Measurements from ENCODE around the gene KLF2. TPM values are rescaled to one million over a fixed set of nuclear protein-coding genes. Genes with fewer than 3 reads are reported as not detected.

Gene KLF2
- total RNA-seq, 2 experiments from 2014 or later = 253 to 255 TPM

DNA sequence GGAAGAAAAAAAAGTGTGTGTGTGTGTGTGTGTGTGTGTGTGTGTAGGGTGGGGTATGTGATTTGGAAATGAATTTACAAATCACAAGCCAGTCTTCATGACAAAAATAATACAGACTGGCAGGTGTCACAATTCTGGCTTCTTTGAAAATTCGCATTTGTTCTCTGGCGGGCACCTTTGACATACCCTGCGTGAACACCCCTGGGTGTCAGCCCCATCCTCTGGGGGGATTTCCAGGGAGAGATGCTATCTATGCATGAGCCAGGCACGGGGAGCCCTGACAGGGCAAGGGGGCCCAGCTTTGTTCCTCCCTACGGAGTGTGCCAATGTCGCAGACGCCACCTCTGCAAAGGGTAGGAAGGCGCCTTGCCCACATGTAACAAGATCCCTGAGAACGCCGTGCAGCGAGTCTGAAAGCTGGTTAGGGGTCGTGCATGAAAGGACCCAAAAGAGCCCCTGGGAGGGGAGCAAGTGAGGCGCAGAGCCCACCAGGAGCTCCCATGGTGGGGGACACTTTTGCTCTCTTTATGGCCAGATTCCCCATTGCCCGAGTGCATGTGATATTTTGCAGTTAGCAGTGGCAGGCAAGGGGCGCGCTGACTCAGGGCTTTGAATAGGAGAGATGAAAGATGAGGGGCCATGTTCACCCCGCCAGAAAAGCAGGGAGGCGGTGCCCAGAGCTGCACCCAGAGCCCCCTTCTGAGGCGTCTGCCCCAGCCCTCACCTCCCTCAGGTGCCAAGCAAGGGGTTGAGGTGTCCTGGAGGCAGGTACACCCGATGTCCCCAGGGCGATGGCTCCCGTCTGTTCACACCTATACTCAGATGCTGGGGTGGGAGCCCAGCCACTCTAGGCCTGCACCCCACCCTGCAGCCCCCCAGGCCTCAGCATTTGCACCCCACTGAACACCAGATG lies 45.3 kb downstream of the KLF2 start:
- no peaks in the 10 kb centered on the region for H3K9me3 Mint-ChIP-seq
- H3K27ac Mint-ChIP-seq = no peak overlapping the region
- CTCF ChIA-PET = interaction anchor here (0.5 to 4.6 kb wide), 4 partner anchors 12 to 31 kb away, joined by 3 to 31 read pairs (median 3); no protein-coding TSS in a partner anchor
- no peak overlapping the region for H3K4me3 Mint-ChIP-seq
- peaks cover 44% of the 10 kb centered on the region for H3K4me1 Mint-ChIP-seq
- POLR2A ChIA-PET = interaction anchor here (1.5 to 4.4 kb wide), 3 partner anchors 13 to 45 kb away, joined by 6 to 50 read pairs (median 6); partner anchors contain the start of gene KLF2
- H3K27me3 Mint-ChIP-seq = no peaks in the 10 kb centered on the region
- H3K36me3 Mint-ChIP-seq (ENCODE audit: low read depth) = peaks cover 23% of the 10 kb centered on the region
- peak; percentile 70 for DNase-seq

- no peak overlapping the region for H3K4me3 Mint-ChIP-seq
- peak; percentile 53 for DNase-seq
Observed at GRCh38 chr19:16370641-16371391, 46.2 kb downstream of the KLF2 start.

DNA sequence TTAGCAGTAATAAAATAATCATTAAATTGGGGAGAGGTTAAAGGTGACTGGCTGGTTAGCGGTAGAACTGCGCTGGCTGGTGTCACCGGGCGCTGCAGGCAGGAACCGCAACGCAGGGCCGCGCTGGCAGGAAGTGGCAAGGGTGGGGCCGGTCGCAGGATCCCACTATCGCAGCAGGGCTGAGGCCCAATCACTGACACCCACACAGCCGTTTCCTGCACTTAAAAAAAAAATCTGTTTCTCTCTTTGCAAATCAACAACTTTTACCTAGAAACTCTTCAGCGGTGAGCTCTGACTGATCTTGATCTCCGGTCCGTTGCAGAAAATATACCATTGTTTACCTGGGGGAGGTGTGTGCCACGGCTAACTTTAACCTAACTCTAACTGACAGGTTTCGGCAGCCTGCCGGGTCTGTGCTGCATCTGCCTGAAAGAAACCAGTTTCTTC lies 46.9 kb downstream of the KLF2 start:
- Mint-ChIP-seq H3K4me1 (peaks cover 45% of the 10 kb centered on the region), H3K36me3 (ENCODE audit: low read depth) (peaks cover 39% of the 10 kb centered on the region), H3K9me3 (no peaks in the 10 kb centered on the region), H3K27me3 (no peaks in the 10 kb centered on the region), H3K4me3 (no peak overlapping the region), H3K27ac (no peak overlapping the region)
- ChIA-PET CTCF (interaction anchor here (0.6 to 4.6 kb wide), 9 partner anchors 11 to 863 kb away, joined by 3 to 31 read pairs (median 3); no protein-coding TSS in a partner anchor), POLR2A (interaction anchor here (0.6 to 4.4 kb wide), 11 partner anchors 11 to 226 kb away, joined by 3 to 50 read pairs (median 6); partner anchors contain the start of gene KLF2)
- peak; percentile 94 for DNase-seq

More at GRCh38 chr19:16370641-16371391, 46.2 kb downstream of the KLF2 start:
- Mint-ChIP-seq H3K9me3 (no peaks in the 10 kb centered on the region), H3K27me3 (no peaks in the 10 kb centered on the region), H3K36me3 (ENCODE audit: low read depth) (peaks cover 32% of the 10 kb centered on the region), H3K4me1 (peaks cover 45% of the 10 kb centered on the region), H3K27ac (no peak overlapping the region)
- POLR2A ChIA-PET = interaction anchor here (1.0 to 4.4 kb wide), 5 partner anchors 26 to 46 kb away, joined by 4 to 50 read pairs (median 6); partner anchors contain the start of gene KLF2
- CTCF ChIA-PET = interaction anchor here (0.5 to 4.6 kb wide), 6 partner anchors 11 to 83 kb away, joined by 3 to 31 read pairs (median 3); no protein-coding TSS in a partner anchor

DNA sequence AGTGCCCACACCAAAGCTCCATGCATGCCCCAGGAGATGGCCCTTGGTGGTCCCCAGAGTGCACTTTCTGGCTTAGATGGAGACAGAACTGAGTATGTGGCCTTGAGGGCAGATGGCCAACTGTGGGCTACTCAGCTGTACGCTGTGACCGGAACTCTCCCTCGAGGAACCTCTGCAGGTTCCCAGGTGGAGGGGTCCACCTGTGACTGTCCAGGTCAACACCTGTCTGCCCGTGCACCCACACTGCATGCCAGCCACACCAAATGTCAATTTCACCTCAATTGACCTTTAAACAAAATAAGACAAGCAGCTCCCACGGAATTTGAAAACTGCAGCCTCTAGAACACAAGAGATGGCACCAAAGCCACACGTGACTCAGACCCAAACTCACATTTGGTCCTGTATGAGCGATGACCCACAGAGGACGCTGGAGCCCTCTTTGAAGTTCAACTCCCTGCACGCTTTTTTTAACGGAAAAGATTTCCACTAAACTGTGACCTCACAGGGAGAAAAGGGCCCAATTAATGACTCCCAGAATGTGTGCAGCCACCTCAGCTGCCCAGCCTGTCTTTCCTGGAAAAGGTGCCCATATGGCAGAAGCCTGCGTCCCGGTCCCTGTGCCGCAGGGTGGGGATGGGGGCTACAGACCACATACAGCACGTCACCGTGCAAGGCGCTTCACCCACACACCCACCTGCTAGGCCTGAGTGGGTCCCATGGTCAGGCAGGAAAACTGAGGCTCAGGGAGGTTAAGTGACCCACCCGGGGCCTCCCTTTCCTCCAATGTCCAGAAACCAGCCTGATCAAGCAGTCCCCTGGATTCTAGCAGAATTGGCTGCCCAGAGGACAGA lies 47.7 kb downstream of the KLF2 start:
- no peaks in the 10 kb centered on the region for H3K27me3 Mint-ChIP-seq
- H3K4me3 Mint-ChIP-seq = no peak overlapping the region
- H3K4me1 Mint-ChIP-seq = peaks cover 45% of the 10 kb centered on the region
- H3K9me3 Mint-ChIP-seq = no peaks in the 10 kb centered on the region
- peaks cover 43% of the 10 kb centered on the region for H3K36me3 Mint-ChIP-seq (ENCODE audit: low read depth)
- DNase-seq = no peak
- CTCF ChIA-PET = interaction anchor here (0.7 to 4.6 kb wide), 9 partner anchors 10 to 862 kb away, joined by 3 to 31 read pairs (median 3); no protein-coding TSS in a partner anchor
- POLR2A ChIA-PET = interaction anchor here (0.6 to 4.4 kb wide), 12 partner anchors 10 to 227 kb away, joined by 3 to 50 read pairs (median 4); partner anchors contain the start of gene KLF2
- no peak overlapping the region for H3K27ac Mint-ChIP-seq

GRCh38 chr19:16373079-16373478 lies 48.5 kb downstream of the KLF2 start:
- Mint-ChIP-seq H3K36me3 (ENCODE audit: low read depth) (peaks cover 49% of the 10 kb centered on the region), H3K9me3 (no peaks in the 10 kb centered on the region), H3K4me3 (no peak overlapping the region), H3K4me1 (peaks cover 53% of the 10 kb centered on the region), H3K27ac (no peak overlapping the region), H3K27me3 (no peaks in the 10 kb centered on the region)
- DNase-seq = no peak
- CTCF ChIA-PET = interaction anchor here (1.1 to 4.6 kb wide), 4 partner anchors 9 to 45 kb away, joined by 3 to 31 read pairs (median 14); no protein-coding TSS in a partner anchor
- POLR2A ChIA-PET = interaction anchor here (0.7 to 1.8 kb wide), 2 partner anchors 49 to 111 kb away, joined by 3 to 6 read pairs; partner anchors contain the start of gene KLF2

- DNase-seq = no peak
- Mint-ChIP-seq H3K27me3 (no peaks in the 10 kb centered on the region), H3K36me3 (ENCODE audit: low read depth) (peaks cover 50% of the 10 kb centered on the region), H3K4me3 (peak overlapping the region; percentile 52), H3K4me1 (peaks cover 57% of the 10 kb centered on the region), H3K9me3 (no peaks in the 10 kb centered on the region), H3K27ac (no peak overlapping the region)
- ChIA-PET POLR2A (interaction anchor here (1.8 to 1.9 kb wide), 2 partner anchors 45 to 49 kb away, joined by 6 read pairs; partner anchors contain the start of gene KLF2), CTCF (interaction anchor here (1.1 to 4.6 kb wide), 4 partner anchors 9 to 45 kb away, joined by 3 to 31 read pairs (median 14); no protein-coding TSS in a partner anchor)
Observed at GRCh38 chr19:16373532-16373931, 48.9 kb downstream of the KLF2 start.

- ChIA-PET CTCF (interaction anchor here (0.6 to 4.6 kb wide), 6 partner anchors 8 to 166 kb away, joined by 3 to 31 read pairs (median 3); no protein-coding TSS in a partner anchor), POLR2A (interaction anchor here (1.8 to 1.9 kb wide), 2 partner anchors 45 to 49 kb away, joined by 6 read pairs; partner anchors contain the start of gene KLF2)
- DNase-seq = no peak
- Mint-ChIP-seq H3K27ac (no peak overlapping the region), H3K4me3 (peak overlapping the region; percentile 52), H3K4me1 (peaks cover 61% of the 10 kb centered on the region), H3K9me3 (no peaks in the 10 kb centered on the region), H3K27me3 (no peaks in the 10 kb centered on the region), H3K36me3 (ENCODE audit: low read depth) (peaks cover 51% of the 10 kb centered on the region)
Observed at GRCh38 chr19:16373989-16374388, 49.4 kb downstream of the KLF2 start.

DNA sequence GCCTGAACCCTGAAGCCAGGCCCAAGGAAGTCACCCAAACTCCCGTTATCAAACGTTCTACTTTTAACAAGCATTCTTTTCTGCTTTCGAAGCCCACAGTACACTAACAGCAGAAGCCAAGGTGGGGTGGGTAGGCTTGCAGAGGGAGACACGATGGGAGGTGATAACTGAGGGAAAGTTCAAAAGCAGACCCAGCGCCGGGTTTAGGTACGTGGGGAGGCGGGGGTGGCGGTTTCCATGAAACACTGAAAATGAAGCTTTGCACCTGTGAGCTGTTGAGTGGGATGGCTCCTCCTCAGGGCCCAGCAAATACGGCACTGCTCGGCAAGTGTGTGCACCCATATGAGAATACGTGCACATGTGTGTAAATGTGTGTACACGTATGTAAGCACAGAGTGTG lies 49.8 kb downstream of the KLF2 start:
- Mint-ChIP-seq H3K36me3 (ENCODE audit: low read depth) (peaks cover 51% of the 10 kb centered on the region), H3K27ac (no peak overlapping the region), H3K4me3 (peak overlapping the region; percentile 52), H3K27me3 (no peaks in the 10 kb centered on the region), H3K4me1 (peaks cover 61% of the 10 kb centered on the region), H3K9me3 (no peaks in the 10 kb centered on the region)
- POLR2A ChIA-PET = interaction anchor here (1.8 to 1.9 kb wide), 2 partner anchors 46 to 50 kb away, joined by 6 read pairs; partner anchors contain the start of gene KLF2
- peak; percentile 47 for DNase-seq
- CTCF ChIA-PET = interaction anchor here (0.6 to 4.6 kb wide), 6 partner anchors 8 to 166 kb away, joined by 3 to 31 read pairs (median 3); no protein-coding TSS in a partner anchor

GRCh38 chr19:16375157-16375935 lies 50.7 kb downstream of the KLF2 start:
- Mint-ChIP-seq H3K4me3 (peak overlapping the region; percentile 32), H3K9me3 (no peaks in the 10 kb centered on the region), H3K27me3 (no peaks in the 10 kb centered on the region), H3K27ac (no peak overlapping the region), H3K4me1 (peaks cover 65% of the 10 kb centered on the region), H3K36me3 (ENCODE audit: low read depth) (peaks cover 53% of the 10 kb centered on the region)
- no peak for DNase-seq
- ChIA-PET CTCF (interaction anchor here (0.8 to 4.3 kb wide), 8 partner anchors 10 to 124 kb away, joined by 3 to 15 read pairs (median 6); no protein-coding TSS in a partner anchor), POLR2A (interaction anchor here (1.5 to 1.9 kb wide), 3 partner anchors 45 to 51 kb away, joined by 4 to 6 read pairs (median 6); partner anchors contain the start of gene KLF2)

- Mint-ChIP-seq H3K4me3 (peak overlapping the region; percentile 32), H3K9me3 (no peaks in the 10 kb centered on the region), H3K36me3 (ENCODE audit: low read depth) (peaks cover 56% of the 10 kb centered on the region), H3K4me1 (peaks cover 70% of the 10 kb centered on the region), H3K27me3 (no peaks in the 10 kb centered on the region), H3K27ac (no peak overlapping the region)
- CTCF ChIA-PET = interaction anchor here (1.1 to 4.3 kb wide), 6 partner anchors 10 to 124 kb away, joined by 3 to 15 read pairs (median 8); no protein-coding TSS in a partner anchor
- POLR2A ChIA-PET = interaction anchor here (1.5 kb wide), 1 partner anchor 46 kb away, joined by 4 read pairs; no protein-coding TSS in a partner anchor
- DNase-seq = no peak
Observed at GRCh38 chr19:16375936-16376185, 51.2 kb downstream of the KLF2 start.

Measured in activated CD4-positive, alpha-beta T cell treated with anti-CD3 and anti-CD28 coated beads, Interleukin-2, amount 10 ng/mL, durations not matched to agents 7 days and 5 days (primary cell).